Stimulated activated CD8-positive, alpha-beta memory T cell treated with anti-CD3 and anti-CD28 coated beads, Interleukin-7, amount 100 ng/mL, for 1 hour (primary cell): Measurements from ENCODE around the gene CD33.
"Not testable (repeated sequence)": the region's sequence is repeated elsewhere in the genome, so short reads cannot be mapped to it uniquely, and the experiment has no call there.

Experiments used
- DNase-seq, 2 donors: peaks; one replicate each; pipeline ENCODE4 v3.0.0-alpha.2; 2020; ENCODE audit warnings: low read depth in 2 of 2

CD33 gene

DNA sequence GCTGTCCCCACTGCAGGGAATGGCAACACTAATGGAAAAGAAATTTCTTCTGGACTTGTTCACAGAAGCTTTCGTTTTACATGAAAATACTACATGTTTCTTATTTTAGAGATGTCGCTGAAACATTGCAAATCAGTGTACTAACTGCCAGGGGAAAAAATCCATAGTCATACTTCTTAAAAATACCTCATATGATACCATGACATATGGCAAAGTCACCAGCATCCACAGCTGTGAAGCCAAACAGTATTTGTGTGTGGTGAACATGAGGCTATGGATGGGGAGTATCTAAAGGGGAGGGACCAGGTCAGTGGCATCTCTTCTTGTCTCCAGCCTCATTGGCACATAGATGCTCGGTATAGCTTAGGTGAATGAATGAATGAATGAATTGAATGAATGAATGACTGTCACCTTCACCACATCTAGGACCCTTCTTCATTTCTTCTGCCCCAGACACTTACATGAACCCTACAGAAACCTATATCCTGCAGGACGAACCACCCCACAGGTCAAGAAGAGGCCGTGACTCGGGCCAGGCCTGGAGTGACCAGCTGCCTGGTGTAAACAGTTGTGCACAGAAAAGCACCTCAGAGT lies 14.6 kb upstream of the CD33 start:
- no peak for DNase-seq

DNA sequence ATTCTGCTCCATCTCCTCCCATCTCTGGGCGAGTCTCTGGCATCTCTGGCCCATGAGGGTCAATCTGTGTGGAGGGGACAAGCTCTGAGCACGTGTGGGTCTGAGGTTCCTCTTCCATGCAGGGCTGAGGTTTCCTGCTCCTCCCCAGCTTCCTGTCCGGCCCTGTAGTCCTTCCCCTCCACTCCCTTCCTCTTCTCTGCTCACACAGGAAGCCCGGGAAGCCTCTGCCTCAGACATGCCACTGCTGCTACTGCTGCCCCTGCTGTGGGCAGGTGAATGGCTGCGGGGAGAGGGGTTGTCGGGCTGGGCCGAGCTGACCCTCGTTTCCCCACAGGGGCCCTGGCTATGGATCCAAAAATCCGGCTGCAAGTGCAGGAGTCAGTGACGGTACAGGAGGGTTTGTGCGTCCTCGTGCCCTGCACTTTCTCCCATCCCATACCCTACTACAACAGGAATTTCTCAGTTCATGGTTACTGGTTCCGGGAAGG lies 14.0 kb upstream of the CD33 start:
- DNase-seq = not testable (repeated sequence)

DNA sequence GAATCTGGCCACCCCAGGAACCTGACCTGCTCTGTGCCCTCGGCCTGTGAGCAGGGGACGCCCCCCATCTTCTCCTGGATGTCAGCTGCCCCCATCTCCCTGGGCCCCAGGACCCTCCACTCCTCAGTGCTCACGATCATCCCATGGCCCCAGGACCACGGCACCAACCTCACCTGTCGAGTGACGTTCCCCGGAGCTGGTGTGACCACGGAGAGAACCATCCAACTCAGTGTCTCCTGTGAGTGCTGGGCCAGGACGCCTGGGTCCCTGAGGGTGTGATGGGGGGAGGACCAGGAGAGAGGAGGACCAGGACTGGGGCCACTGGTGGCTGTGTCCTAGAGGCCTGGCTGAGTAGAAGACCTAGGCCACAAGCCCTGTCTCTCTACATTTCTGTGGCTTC lies 13.0 kb upstream of the CD33 start:
- no peak for DNase-seq

DNA sequence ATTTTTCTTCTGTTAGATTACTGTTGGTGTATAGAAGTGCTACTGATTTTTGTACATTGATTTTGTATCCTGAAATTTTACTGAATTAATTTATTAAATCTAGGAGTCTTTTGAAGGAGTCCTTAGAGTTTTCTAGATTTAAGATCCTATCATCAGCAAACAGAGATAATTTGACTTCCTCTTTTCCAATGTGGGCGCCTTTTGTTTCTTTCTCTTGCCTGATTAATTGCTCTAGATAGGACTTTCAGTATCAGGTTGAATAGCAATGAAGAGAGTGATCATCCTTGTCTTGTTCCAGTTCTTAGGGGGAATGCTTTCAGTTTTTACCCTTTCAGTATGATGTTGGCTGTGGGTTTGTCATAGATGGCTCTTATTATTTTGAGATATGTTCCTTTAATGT lies 5.6 kb upstream of the CD33 start:
- DNase-seq = no peak

DNA sequence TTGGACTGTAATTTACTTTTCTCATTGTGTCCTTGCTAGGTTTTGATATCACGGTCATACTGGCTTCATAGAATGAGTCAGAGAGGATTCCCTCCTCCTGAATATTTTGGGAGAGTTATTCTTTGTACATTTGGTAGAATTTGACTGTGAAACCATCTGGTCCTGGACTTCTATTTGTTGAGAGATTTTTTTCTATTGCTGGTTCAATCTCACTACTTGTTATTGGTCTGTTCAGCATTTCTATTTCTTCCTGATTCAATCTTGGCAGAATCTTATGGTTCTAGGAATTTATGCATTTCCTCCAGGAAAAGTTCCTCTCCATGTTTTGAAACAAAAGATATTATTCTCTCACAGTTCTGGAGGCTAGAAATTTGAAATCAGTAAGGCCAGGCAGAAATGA lies 4.9 kb upstream of the CD33 start:
- DNase-seq = no peak

DNA sequence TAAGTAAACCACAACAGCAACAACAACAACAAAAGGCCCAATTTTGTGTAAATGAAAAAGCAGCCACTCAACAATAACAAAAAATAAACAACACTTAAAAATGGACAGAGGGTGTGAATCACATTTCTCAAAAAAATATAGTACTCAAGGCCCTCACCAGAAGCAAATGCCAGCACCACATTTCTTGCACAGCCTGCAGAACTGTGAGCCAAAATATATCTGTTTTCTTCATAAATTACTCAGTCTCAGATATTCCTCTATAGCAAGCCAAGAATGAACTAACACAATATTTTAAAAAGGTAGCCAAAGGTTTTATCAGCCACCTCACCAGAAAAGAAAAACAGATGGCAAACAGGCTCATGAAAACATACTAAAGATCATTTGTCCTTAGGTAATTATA lies 3.9 kb upstream of the CD33 start:
- no peak for DNase-seq

DNA sequence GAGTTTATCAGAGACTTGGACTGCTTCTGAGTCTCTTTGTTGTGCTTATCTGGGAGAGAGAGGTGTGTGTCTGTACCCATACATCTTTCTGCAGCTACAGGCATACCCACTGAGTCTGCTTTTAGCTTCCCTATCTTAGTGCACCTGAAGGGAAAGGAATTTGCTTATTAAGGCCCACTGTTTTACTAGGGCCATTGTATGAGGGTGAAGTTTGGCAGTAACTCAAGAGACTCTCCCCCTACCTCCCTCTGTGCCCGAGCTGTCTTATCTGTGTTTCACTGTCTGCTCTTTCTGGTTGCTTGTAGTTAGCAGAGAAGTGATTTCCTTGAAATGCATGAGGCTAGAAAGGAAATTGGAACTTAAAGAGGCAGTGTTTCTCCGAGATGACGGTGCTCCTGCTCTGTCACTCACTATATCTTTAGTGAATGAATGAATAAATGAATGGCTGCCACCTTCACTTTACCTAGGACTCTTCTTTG lies 678 bp upstream of the CD33 start:
- DNase-seq = no peak

DNA sequence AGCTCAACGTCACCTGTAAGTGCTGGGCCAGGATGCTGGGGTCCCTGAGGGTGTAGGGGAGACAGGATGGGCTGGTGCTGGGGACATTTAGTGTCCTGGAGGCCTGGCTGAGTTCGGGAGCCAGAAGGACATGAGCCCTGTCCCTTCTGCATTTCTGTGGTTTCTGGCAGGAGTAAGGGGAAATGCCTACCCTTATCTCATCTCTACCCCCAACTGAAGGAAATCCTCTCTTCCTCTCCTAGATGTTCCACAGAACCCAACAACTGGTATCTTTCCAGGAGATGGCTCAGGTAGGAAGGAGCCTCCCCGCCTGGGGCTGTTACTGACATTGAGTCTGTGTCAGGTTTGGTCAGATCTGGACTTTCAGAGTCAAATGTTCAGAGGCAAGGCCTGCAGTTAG lies 1.2 kb downstream of the CD33 start:
- no peak for DNase-seq

DNA sequence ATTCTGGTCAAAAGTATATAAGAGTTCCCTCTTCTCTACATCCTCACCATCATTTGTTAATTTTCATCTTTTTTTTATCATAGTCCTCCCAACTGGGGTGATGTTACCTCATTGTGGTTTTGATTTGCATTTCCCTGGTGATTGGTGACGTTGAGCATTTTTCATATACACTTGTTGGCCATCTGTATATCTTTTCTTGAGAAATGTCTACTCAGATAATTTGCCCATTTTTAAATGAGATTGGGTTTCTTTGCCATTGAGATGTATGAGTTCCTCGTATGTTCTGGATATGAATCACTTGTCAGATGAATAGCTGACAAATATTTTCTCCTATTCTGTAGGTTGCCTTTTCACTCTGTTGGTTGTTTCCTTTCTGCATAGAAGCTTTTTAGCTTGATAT lies 2.4 kb downstream of the CD33 start:
- no peak for DNase-seq

DNA sequence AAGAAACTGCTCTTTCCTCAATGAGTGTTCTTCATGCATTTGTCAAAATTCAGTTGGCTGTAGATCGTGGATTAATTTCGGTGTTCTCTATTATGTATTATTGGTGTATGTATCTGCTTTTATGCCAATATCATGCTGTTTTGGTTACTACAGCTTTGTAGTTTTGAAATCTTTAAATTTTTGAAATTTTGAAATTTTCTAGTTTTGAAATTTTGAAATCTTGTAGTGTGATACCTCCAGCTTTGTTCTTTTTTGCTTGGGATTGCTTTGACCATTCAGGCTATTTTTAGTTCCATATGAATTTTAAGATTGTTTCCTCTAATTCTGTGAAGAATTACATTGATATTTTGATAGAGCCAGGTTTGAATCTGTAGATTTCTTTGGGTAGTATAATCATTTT lies 3.1 kb downstream of the CD33 start:
- DNase-seq = no peak

DNA sequence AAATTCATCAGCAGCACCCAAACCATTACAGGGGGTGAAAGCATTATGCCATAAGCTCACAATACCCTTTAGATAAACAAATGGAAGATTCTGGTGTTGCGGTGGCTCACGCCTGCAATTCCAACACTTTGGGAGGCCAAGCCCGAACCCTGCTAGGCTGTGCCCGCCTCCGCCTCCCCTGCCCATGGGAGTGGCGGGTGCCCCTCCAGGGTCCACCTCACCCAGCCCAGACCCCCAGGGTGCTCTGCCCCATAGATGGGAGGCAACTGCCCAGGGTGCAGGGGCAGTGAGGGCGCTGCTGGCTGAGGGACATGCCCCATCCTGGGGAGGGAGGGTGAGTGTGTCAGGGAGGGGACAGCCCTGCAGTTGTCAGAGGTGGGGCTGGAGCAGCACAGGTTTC lies 16.0 kb downstream of the CD33 start:
- DNase-seq = no peak

DNA sequence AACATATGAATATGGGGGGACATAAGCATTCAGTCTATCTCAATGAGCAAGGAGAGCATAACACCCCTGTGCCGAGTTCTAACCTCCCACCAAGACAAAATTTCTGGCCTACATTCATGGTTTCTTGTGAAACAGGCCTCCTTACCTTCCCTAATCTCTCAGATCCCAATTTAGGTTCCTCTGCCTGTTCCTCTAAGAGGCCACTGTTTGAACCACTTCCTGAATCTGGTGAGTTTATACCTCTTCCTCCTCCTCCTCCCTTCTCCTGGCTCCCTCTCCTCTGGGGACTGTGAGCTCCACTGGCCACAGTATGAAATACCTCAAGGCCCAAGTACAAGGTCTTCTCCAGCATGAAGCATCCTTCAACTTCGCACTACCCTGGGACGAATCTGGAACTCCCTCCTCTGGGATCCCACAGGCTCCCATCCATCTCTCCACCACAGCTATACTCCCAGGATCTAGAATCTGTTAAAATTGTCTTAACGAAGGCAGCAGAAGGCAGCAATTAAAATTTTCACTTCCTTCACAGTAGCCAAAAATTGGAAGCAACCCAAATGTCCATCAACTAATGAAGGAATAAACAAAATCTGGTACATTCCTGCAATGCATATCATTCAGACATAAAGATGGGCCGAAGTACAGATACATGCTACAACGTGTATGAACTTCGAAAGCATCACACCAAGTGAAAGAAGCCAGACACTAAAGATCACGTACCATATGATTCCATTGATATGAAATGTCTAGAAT lies 18.2 kb downstream of the CD33 start:
- no peak for DNase-seq

DNA sequence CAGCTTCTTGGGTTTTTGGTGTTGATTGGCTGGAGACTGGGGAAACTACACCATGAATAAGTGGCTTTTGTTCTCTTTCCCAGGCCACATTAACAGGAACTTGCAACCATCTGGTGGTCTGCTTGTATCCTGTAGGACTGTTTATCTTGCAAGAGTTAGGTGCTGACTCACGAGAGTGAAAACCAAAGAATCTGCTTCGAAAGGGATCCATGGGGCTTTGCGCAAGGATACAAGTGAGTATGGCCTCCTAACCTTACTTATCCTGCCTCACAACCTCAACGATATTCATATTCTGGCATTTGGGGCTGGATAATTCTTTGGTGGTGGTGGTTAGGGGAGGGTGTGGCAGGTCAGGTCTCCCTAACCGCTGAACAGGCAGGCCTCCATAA lies 21.3 kb downstream of the CD33 start:
- DNase-seq = no peak

DNA sequence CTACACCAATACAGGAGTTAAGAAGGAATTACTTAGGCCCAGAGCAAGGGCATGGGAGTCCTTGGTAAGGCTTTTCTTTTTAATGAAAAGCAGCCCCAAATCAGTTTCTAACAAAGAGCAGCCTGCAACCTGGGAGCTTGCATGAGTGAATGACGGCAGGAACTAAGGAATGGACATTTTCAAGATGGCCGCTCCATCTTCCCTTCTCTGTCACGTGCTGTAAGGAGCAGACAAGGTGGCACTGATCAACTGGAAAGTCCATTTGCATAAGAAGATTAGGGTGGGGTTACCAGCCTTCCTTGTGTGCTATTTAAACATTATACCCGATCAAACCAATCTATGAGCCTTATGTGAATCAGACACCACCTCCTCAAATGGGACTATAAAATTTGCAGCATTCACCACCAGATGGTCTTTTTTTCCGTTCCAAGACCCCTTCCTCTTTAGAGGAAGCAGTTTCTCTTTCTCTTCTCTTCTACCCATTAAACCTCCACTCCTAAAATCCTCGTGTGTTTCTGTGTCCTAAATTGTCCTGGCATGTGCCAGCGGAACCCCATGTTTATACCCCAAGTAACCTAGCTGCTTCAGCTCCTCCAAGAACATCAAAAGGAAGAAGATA lies 23.2 kb downstream of the CD33 start:
- DNase-seq = no peak

DNA sequence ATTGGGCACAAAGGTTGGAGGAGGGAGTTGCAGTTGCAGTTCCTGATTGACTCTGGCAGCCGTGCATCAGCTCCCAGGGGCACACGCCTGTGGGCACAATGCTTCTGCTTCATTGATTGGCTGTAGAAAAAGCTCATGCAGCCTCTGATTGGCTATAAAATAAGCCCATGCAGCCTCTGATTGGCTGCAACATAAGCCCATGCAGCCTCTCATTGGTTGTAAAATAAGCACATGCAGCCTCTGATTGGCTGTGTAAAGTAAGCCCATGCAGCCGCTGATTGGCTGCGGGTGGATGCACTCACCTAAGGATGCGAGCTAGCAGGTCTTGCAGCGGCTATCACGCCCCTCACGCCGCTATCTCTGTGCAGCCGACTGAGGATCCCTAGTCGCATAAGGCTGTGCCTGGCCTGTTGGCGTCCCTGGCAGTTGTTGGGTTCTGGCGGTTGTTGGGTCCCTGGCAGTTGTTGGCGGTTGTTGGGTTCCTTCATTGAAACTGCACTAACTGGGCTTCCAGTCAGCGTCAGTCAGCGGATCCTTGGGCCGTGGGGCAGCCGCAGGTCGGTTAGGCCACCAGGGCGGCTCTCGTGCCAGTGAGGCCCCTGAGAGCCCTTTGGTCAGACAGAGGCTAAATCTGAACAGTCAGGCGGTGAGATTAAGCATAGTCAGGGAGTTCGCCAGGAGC lies 26.0 kb downstream of the CD33 start, which contains the start of gene SIGLECL1:
SIGLECL1 (plus strand) TSS at position 295 of the 682 bp plus-strand sequence. CDS start 12,993 bp downstream, outside the sequence.
- no peak for DNase-seq

DNA sequence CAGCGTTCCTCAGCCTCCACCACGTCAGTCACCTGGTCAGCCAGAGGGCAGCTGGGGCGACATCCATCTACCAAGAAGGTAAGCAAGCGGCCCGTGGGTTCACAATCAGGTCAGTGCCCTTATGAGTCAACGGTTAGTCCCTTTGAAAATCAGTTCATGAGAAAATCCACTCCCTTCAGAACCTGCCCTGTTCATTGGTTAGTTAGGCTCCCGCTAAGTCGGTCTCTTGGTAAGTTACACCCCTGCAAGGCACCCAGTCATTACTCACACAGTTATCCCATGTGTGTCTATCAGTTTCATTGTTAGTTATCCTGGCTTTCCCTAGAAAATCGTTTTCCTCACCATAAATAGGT lies 26.6 kb downstream of the CD33 start:
- DNase-seq = no peak

DNA sequence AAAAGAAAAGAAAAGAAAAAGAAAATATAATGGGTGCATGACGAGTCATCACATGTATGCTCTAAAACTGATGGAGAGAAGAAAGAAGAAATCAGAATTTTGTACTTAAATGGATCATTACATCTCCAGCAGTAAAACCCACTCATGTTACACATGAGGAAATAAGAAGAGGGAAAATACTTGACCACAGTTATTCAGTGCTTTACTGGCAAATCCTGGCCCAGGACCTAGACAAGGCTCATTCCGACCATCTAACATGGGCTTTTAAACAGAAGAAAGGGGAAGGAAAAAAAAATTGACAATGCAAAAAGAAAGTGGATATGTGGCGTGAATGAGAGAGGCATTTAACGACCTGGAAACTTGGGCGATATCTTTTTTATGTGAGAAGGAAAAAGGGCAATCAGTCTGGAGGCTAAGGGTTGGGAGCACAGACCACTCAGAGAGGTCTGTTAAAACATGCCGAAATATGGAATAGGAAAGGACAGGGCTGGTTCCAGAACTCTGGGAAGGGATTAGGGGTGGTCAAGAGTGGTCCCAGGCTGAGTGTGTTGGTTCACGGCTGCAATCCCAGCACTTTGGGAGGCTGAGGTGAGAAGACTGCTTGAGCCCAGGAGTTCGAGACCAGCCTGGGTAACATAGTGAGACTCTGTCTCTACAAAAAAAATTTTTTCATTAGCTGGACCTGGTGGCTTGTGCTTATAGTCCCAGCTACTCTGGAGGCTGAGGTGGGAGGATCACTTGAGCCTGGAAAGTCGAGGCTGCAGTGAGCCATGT lies 27.6 kb downstream of the CD33 start:
- DNase-seq = no peak

DNA sequence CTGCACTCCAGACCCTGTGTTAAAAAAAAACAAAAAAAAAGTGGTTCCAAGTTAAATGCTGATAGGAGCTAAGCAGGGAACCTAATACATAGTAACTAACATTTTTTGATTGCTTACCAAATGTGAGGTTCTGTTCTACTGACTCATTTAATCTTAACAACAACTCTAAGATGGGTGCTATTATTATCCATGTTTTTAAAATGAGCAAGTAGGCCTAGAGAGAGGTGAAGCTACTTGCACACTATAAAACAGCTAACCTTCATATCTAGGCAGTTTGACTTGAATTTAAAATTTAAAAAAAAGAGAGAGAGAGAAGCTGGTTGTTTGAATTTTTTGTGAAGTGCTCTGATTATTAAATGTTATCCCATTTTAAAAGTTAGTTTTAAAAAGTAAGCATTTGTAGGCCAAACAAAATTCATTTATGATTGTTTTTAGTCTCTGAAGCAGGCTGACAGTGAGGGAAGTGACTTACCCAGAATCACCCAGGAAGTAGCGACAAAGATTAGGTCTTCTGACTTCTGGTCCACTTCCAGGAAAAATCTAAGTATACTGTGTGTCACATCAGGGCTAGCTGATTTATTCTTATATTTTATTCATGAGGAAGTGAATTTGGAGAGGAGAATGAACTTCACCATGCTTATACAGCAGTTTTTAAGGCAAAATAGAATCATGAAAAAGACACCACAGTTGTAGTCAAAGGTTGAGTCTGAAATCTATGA lies 28.4 kb downstream of the CD33 start:
- no peak for DNase-seq

DNA sequence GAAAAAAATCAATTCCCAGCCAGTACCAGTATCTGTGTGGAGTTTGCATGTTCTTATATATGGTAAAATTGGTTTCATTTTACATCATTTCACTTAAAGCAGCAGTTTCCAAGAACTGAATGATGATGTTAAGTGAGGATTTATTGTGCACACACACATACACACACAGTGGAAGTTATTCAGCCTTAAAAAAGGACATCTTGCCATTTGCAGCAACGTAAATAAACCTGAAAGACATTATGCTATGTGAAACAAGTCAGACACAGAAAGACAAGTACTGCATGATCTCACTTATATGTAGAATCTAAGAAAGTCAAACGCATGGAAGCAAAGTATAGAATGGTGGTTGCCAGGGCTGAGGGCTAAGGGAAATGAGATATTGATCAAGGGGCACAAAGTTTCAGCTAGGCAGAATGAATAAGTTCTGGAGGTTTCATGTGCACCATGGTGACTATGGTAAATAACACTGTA lies 31.3 kb downstream of the CD33 start:
- DNase-seq = no peak

DNA sequence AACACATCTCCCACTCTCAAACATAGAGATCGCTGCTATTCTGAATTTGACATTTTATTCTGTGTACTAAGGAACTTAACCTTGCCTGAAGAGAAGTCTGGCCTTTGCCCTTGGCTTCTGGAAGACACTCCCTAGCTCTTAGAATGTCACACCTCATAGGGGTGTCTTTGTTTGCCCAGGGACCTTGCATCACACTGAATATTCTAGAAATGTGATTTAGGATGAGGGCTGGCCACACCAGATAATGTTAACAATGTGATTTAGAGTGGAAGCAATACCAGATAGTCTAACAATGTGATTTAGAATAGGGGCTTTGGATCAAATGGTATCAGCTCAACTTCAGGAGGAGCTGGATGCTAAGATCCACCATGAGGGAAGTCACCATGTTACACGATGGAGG lies 32.6 kb downstream of the CD33 start:
- DNase-seq = no peak
